T-helper 2 cell treated with Interferon-gamma antibody and Interleukin-4, amounts not matched to agents 100 ng/mL and 5 ng/mL, for 36 hours (primary cell): ENCODE measurements around the gene ST7L. TPM values are rescaled to one million over a fixed set of nuclear protein-coding genes. Genes with fewer than 3 reads are reported as not detected.

Experiments used
- intact Hi-C: fragments of 100-400 bp; cut with micrococcal nuclease; formaldehyde crosslinking; loops from one replicate; pipeline ENCODE4 v1.15.1; 2023
- total RNA-seq: library from RNA; stranded (reverse); gene quantifications from 2 replicates; pipeline ENCODE4 v1.2.3, GENCODE V29; 2022

ST7L gene
- total RNA-seq, 1 donor from 2014 or later, result 13.0 TPM

DNA sequence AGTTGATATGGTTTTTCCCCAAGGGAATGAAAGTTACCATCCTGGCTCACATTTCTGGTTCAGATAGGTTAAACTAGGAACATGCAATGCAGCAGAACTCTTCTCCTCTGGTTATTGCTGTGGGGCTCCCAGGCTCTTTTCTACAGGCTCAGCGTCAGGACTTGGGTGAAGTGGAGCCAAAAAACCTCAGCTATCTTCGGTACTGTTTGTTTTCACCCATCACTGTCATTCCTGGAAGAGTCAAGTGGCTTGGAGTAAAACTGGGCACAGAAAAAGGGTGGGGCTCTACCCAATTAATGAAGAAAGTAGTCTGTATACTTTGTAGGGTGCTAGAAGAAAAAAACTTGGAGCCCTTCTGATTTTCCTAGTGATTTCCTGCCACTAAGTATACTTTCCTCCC is 100.8 kb downstream of the ST7L start:
- intact Hi-C loops, result no loop called here

DNA sequence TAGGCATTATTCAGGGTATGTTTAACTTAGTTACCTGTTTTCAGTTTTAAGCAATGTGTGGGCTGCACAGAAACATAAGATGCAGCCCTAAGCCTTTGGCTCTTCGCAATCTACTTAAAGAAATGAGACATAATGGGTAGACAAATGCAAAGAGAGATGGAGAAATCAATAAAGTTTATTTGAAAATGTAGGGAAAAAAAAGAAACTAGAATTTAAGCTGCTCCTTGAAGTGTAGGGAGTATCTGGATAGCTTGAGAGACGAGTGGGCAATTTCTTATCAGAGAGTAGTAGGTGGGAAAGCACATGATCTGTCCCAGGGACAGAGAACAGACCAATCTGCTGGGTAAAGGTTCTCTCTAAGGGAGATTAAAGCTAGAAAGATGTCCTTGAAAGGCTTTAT is 101.3 kb downstream of the ST7L start:
- intact Hi-C loops, result no loop called here

DNA sequence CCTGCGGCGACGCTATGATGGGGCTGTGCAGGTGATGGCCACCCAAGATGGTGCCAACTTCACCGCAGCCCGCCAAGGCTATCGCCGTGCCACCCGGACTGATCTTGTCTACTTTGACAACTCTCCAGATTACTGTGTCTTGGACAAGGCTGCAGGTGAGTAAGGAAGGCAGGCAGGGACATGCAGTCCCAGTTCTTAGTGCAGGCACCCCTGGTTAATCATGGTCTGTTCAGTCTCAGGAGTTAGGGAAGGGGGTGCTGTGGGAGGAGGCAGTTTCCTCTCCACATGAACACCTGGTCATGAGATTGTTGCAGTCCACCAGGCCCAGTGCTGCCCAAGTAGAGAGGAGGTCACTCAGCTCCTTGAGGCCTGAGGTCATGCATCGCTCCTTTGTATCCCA is 101.7 kb downstream of the ST7L start:
- intact Hi-C loops, result no loop called here

DNA sequence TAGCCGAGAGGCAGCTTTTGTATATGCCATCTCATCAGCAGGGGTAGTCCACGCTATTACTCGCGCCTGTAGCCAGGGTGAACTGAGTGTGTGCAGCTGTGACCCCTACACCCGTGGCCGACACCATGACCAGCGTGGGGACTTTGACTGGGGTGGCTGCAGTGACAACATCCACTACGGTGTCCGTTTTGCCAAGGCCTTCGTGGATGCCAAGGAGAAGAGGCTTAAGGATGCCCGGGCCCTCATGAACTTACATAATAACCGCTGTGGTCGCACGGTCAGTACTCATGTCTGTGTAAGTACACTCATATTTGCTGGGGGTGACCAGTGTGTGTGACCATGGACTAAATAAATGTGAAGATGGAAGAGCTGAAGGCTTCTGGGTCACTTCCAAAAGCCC is 102.8 kb downstream of the ST7L start:
- intact Hi-C loops, result no loop called here

DNA sequence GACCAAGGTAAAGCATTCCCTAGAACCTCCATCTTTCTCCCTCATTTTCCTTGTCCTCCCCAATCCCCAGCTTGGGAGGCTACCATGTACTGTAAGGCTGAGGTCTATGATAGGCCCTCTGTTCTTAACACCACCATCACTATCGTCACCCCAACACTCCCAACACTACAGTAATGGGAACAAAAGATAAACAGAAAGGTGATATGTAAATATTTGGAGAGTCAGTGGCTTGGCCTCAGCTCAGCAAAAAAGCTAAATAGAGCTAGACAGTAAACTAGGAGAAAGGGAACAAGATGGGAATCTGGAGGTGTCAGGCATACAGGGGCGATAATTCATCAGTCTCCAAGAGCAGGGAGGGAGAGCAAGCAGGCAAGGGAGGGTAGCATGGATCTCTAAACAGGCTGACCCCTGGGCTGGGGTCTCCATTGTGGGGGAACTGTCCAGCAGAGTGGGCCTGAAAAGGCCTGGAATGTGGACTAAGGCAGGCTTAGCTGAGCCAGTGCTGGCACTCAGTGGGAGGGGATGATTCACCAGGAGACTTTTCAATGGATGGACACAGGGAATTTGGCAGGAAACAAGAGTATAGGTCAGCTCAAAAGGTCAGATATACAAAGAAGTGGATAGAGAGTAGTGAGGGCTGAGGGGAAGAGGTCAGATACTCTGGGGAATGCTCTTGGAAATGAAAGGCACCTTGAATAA is 103.5 kb downstream of the ST7L start:
- intact Hi-C loops, result no loop called here

DNA sequence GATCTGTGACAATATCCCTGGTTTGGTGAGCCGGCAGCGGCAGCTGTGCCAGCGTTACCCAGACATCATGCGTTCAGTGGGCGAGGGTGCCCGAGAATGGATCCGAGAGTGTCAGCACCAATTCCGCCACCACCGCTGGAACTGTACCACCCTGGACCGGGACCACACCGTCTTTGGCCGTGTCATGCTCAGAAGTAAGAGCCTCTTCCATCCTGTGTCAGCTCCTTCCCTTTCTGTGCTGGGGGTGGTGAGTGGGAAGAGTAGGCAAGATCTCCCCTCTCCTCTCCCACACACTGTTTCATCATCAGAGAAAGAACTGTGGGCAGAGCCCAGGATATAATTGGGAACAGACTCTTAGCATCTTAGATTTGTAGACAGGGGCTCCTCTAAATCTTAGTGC is 104.0 kb downstream of the ST7L start:
- intact Hi-C loops, result no loop called here

DNA sequence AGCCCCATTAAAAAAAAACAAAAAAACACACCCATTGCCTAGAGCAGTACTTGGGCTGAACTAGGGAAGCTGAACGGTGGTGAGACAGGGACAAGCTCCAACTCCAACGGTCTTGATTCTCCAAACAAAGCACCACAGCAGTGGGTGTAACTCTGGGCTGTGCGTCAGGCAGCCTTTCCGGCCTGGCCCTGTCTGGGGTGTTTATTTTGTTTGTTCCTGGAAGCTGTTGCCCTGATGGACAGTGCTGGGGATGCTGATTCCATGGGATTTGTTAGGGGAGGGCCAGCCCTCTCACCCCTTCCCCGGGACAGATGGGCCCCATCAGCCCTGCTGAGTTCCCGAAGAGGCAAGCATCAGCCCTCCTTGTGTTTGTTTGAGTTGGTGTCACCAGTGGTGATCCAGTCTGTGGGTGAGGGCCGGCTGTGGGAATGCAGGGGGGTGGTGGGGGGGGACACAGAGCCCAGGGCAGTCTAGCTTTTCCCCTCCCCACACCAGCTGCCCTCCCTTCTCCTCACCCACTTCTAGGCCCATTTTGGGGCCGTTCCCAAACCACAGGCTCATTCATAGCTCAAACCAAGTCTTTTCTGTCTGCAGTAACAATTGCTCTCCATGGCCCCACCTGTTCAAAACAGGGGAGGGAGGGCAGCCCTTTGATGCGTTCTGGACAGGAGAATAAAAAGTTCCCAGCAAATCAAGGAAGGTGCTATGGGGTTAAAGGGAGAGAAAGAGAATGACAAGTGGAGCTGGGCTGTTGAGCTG is 105.7 kb downstream of the ST7L start:
- intact Hi-C loops, result no loop called here

DNA sequence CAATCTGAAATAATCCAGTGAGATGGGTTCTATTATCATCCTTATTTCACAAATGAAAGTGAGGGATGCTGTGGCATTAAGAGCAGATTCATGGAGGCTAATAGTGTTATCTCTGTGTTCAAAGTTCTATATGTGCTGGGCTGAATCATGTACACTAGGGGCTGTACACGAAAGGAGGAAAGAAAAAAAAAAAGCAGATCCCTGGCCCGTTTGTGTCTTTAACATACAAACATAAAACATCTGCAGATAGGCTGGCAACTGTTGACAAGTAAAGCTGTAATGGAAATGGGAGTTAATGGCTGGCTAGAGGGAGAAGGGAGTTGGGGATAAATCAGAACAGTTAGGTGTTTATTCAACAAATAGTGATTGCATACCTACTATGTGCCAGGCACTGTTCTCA is 107.0 kb downstream of the ST7L start:
- intact Hi-C loops, result no loop called here

DNA sequence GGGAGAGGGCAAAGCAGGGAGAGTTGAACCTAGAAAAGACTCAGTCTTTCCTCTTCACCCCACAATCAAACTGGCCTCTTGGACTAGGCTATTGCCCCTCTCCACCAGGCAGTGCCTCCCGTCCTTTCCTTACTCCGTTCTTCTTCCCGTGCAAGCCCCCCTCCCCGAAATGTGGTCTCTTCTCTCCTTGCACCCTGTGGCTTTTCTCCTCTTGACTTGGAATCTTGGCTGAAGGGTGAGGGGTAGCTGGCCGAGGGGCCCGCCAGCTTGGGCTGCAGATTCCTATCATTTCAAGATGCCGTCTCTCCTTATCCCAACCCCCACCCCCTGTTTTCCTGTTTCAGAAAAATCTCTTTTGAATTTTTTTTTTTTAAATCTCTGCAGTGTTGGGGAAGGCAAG is 108.6 kb downstream of the ST7L start:
- intact Hi-C loops, result no loop called here

DNA sequence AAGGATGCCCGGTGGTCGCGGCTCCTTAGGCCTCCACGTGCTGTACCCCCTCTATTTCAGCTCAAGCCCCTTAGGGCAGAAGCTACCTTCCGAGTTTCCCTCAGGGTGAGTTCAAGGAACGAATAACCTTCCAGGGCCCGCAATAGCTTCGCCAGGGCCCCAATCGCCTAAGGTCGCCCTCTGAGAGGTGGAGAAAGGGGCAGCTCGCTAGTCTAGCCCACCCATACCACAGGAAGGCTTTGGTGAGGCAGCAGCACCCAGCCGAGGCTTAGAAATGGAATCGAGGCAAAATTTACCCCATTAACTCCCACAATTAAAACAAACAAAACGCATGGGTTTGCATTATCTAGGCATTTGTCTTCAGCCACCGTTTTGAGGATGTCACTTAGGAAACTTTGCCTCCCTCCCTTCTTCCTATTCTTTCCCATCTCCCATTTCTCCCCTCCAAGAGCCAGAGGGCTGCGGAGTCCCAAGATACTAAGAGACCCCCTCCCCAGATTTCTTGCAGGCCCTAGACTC is 109.2 kb downstream of the ST7L start:
- intact Hi-C loops, result no loop called here

DNA sequence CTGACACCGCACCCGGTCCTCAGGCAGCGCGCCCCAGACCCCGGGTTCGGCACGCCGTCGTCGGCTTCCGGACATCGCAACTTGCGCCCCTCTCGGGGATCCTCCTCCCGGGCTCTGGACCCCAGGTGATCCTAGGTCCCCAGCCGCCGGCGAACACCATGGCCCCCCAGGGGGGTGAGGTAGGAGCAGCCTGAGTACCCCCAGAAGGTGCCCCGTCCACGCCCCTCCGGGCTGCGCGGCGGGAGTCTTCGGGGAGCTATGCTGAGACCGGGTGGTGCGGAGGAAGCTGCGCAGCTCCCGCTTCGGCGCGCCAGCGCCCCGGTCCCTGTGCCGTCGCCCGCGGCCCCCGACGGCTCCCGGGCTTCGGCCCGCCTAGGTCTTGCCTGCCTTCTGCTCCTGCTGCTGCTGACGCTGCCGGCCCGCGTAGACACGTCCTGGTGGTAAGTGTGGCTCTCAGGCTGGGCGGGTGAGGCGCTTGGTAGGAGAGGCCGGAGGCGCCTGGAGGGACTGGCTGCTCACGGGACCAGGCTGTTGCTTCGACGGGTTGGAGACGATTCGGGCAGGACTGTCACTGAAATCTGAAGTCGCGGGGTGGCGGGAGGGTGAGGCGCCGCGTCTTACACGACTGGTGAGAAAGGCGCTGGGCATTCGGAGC is 109.8 kb downstream of the ST7L start:
- intact Hi-C loops, result no loop called here

DNA sequence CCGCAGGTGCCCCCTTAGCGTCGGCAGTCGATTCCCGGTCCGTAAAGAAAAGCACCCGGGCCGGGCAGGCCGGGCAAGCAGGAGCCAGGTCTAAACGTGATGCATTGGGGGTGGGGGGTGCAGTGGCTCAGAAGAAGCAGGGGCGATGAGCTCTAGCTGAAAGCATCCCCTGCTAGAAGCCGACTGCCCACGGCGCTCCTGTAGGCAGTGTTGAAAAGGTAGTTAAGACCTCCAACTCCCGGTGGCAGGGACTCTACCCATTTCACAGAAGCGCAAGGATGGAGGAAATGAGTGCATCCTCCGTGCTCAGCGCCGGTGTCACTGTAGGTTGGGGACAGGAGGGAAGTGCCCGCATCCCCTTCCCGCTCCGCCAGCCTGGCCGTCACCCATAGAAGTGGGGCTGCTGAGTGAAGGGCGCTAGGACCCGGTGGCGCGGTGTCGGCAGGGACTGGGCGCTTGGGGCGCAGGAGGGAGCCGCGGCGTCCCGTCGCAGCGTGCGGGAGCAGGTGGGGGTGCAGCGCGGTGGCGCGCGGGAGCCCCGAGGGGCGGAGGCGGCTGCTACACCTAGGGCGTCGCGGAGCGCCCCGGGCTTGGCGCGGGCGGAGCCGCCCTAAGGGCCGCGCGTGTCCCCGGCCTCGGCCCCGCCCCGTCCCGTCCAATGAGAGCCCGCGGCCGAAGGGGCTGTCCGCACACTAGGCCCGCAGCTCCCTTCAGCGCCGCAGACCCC is 110.5 kb downstream of the ST7L start, which contains the start of gene WNT2B:
WNT2B (plus strand) TSS at position 688 of the 727 bp plus-strand sequence. CDS start 298 bp downstream, outside the sequence.
- intact Hi-C loops, result no loop called here

DNA sequence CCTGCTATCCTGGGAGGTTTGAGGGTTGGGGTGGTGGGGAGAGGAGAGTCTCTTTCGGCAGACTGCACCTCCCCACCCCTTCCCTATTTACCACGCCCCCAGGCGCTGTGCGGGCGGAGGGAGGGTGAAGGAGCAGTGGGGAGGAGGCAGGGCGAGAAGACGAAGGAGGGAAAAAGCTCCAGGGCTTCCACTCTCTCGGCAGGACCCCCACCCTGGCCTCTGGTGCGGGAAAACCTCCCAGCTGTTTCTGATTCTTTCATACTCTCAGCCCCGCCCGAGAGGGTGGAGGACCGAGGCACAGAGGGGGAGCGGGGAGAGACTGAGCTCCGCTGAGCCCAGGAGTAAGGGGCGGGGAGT is 111.0 kb downstream of the ST7L start:
- intact Hi-C loops, result no loop called here

DNA sequence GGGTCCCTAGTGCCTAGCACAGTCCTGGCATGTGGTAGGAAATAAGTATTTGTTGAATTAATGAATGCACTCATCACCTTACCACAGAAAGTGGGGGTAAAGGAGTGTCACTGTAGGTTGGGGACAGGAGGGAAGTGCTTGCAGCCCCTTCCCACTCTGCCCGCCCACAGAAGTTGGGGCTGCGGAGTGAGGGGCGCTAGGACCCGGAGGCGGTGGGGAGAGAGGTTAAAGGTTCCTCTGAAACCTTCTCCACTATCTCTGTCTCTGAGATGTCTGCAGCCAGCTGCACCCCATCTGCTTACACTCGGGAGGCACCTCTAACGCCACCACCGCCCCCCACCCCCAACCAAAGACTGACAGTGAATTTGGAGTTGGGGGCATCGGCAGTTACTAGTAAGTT is 111.6 kb downstream of the ST7L start:
- intact Hi-C loops, result no loop called here

DNA sequence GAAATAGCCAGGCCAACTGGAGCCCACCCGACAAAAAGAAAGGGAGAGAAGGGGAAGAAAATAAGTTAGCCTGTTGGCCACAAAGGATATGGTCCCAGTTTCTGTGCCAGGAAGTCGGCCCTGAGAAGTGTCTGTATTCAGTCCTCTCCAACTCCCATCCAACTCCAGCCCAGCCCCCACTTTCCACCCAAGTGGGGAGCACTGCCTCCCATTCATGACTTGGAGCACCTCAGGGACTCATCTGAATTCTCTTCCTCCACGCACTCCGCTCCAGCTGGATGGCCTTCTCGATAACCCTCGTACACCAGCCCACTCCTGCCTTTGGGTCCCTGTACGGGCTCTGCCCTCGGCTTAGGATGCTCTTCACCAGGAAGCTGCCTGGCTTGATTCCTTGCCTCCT is 112.2 kb downstream of the ST7L start:
- intact Hi-C loops, result no loop called here

DNA sequence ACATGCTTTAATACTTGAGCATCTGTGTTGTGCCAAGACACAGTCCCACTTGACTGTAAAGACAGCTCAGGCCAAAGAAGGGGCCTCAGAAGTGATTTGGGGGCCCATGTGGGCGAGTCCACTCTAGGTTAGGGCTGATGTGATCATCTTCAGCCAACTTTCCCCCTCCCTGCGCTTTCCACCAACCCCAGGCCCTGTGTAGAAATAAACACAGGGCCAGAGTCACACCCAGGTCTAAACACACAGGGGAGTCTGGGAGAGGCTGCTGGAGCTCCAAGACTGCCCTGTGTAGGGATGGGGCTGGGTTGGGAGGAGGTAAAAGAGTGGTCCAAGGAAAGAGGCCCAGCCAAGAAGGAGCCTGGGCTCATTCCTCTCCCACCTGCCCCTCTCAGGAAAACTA is 112.6 kb downstream of the ST7L start:
- intact Hi-C loops, result no loop called here

DNA sequence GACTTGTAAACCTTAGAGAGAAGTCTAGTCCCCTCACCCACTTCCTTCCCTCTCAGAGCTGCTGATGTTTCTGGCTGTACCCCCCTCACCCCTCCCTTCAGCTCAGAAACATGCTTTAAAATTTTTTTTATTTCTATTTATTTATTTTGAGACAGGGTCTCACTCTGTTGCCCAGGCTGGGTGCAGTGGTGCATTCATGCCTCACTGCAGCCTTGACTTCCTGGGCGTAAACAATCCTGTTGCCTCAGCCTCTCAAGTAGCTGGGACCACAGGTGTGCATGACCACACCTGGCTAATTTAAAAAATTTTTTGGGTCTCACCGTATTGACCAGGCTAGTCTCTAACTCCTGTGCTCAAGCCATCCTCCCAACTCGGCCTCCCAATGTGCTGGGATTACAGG is 113.1 kb downstream of the ST7L start:
- intact Hi-C loops, result no loop called here

DNA sequence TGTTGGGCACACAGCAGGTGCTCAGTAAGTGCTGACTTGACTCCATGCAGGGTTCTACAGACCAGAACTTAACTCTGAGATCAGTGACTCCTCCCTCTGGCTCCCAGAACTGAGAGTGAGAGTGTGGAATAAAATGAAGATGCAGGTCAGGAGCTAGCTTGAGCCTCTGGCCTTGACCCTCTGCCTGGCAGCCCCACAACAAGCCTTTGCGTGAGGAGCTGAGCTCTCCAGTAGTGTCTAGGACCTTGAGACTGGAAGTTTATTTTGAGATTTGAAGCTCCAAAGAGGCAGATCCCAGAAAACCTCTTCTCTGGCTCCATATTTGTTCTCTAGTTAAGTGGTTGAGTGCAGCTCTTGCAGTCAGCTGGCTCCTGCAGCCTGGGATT is 113.5 kb downstream of the ST7L start:
- intact Hi-C loops, result no loop called here

DNA sequence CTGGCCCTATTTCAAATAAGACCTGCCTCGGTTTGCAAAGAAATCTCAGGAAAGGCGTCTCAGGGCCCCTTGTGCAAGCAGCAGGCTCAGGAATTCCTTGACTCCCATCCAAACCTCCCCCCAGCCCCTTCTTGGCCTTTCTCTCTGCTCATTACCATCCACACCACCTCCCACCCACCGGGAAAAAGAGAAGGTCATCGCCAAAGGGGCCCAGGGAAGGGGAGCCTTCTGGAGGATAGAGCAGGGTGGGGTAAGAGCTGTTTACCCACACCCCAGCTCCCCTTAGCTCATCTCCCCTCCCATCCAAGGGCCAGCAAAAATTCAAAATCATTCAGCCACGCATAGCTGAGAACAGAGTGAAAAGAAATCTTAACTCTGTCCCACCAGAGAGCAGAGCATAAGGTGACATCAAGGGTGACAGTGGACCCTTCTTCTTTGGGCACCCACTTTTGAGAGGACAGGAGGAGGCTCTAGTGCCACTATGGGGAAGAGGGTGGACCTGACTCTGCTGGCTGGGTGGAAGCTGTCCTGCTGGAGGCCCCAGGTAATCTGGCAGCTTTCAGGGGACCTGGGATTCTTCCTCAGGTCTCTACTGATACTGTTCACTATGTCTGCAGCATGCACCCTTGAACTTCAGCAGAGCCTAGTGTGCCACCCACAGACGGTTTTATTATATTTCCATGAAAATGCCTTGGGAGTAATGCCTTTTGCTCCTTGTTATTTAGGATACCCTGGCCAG is 114.1 kb downstream of the ST7L start:
- intact Hi-C loops, result loop anchor here (5.0 kb wide), 1 partner anchor 107 kb away; no protein-coding TSS in a partner anchor

DNA sequence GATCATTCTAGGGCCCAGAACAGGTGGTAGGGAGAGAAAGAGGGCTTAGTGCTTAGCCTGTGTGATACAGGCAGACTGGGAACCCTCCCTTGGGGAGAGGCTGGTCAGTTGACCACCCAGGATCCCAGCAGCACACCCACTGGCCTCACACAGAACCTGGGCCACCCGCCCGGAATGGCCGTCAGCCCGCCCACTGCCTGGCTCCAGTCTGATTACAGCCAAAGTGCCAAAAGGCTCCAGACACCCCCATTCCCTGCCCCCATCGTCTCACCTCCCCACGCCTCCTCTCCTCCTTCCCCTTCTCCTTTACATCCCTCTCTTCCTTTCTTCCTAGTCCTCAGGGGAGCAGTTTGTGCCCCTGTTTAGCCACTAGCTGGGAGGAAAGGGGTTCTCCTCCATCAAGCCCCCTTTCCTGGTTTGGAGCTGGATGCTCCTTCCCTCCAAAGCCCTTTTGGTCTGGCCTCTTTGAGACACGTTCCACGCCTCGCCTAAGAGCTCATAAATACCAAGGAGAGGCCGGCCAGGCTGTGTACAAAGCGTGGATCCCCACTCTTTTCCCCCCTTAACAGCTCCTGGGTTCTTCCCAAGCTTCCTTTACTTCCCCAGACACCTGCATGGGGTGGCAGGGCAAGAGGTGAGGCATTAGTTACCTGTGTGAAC is 114.8 kb downstream of the ST7L start:
- intact Hi-C loops, result loop anchor here (5.0 kb wide), 1 partner anchor 108 kb away; no protein-coding TSS in a partner anchor
